Measurements from ENCODE around the gene ANKRD45. TPM values are rescaled to one million over a fixed set of nuclear protein-coding genes. Genes with fewer than 3 reads are reported as not detected.
"Not testable (repeated sequence)": the region's sequence is repeated elsewhere in the genome, so short reads cannot be mapped to it uniquely, and the experiment has no call there.

Gene ANKRD45
- total RNA-seq, 1 donor from 2014 or later, result 0.13 TPM

DNA sequence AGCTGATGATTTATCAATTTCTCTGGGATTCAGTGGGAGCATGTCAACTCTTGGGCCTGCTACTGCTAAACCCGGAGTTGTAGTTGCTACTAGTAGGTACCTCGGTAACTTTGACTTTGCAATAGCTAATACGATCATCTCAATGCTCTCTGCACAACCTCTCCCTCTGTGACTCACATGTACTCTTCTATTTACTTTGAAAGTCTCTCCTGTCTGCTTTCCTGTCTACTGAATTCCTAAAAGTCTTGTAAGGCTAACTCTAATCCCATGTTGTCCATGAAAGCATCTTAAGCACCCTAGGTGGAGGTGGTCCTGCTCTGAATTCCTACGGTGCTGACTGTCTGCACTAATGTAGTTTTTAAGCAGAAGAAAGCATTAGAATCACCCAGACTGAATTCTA lies 96.1 kb downstream of the ANKRD45 start:
- DNase-seq (ENCODE audit: low read depth), result no peak

DNA sequence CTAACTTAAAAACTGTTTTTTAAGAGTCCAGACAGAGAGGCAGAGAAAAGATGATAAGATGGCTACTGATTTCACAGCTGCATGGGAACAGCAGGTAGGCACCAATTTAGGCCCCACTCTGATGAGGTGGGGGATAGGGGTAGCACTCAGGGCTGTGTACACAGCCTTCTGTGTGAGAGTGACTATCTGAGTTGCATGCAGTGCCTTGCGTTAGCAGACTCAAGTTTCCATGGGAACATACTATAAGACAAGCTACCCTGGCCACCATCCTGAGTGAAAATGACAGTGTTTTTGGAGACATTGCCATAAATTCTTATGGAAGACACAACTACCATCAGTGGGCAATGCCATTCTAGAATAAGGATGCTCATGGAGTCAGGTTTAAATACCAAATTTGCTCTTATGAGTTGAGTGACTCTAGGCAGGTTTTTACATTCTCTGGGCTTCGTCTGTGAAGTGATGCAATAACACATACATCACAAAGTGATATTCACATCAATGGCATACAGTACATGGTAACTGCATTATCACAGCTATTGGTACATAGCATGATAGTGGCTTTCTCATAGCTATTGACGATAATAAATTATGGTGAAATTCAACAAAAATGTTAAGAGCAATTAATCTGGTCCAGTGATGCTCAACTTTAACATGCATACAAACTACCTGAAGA lies 97.3 kb downstream of the ANKRD45 start:
- DNase-seq (ENCODE audit: low read depth), result no peak

DNA sequence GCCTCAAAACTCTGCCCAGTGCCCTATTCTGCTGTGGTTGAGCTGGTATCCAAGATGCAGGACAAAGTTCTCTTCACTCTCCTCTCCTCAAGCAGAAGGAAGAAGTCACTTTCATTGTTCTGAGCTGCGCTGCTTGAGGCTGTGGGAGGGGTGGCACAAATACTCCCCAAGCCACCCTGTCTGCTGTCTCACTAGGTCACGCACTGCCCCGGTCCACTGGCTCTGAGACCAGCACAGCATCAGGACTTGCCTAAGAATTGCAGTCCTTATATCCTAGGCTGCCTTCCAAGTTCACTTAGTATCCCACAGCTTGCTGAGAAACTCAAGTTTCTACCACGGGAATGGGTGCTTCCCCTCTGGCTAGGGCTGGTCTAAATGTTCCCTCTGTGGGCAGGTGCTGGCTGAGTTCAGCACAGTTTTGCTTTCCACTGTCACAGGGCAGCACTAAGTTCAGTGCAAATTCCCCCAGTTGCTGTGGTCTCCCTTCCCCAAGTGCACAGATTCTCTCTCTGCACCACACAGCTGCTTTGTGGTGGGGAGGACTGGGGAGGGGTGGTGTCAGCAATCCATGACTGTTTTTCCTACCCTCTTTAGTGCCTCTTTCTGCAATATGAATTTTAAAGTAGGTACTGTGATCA lies 99.2 kb downstream of the ANKRD45 start:
- peak; percentile 89 for DNase-seq (ENCODE audit: low read depth)

DNA sequence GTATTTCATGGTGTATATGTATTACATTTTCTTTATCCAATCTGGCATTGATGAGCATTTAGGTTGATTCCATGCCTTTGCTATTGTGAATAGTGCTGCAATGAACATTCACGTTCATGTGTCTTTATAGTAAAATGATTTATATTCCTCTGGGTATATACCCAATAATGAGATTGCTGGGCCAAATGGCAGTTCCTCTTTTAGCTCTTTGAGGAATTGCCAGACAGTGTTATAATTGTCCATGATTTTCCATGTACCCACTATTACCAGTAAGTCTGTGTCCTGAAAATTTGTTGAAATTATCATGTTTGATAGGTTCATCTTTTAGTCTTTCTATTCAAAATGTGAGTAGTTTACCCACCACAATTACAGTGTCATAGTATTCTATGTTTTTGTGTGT lies 101.2 kb downstream of the ANKRD45 start:
- no peak for DNase-seq (ENCODE audit: low read depth)

DNA sequence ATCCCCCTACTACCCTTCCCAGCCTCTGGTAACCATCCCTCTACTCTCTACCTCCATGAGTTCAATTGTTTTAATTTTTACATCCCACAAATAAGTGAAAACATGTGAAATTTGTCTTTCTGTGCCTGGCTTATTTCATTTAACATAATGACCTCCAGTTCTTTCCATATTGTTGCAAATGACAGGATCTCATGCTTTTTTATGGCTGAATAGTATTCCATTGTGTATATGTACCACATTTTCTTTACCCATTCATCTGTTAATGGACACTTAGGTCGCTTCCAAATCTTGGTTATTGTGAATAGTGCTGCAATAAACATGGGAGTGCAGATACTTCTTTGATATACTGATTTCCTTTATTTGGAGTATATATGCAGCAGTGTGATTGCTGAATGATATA lies 105.8 kb downstream of the ANKRD45 start:
- not testable (repeated sequence) for DNase-seq (ENCODE audit: low read depth)

DNA sequence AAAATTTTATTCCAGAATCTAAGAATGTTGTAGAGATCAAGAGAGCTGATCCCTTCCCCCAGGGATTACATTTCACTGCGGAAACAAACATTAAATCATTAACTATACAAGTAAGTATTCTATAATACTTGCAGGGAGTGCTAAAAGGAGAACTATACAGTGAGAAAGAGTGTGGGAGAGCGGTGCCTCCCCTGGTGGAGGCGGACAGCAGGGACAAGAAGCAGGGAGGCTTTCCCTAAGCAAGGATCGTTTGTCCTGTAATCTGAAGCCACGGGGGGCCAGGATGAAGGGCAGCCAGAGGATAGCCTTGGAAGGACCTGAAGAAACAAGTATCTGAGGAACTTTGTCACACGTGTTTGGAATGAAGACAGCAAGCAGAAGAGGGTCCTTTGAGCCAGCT lies 106.8 kb downstream of the ANKRD45 start:
- no peak for DNase-seq (ENCODE audit: low read depth)

DNA sequence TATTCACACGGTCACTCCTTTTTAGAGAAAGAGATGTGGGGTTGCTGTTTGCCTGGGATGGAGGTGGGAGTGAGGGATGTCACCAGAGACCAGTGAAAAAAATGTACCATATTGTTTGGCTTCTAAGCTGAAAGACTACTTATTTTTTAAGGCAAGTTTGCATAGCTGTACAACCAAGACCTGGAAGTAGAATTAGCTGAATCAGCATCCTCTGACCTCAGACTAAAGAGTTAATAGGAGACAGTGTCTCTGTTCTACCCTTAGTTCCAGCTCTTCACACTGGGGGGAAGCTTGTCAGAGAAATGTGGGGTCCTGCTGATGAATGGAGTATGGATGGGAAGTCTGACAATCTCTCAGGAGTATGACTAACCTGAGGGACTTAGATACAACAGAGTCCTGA lies 108.4 kb downstream of the ANKRD45 start:
- no peak for DNase-seq (ENCODE audit: low read depth)

DNA sequence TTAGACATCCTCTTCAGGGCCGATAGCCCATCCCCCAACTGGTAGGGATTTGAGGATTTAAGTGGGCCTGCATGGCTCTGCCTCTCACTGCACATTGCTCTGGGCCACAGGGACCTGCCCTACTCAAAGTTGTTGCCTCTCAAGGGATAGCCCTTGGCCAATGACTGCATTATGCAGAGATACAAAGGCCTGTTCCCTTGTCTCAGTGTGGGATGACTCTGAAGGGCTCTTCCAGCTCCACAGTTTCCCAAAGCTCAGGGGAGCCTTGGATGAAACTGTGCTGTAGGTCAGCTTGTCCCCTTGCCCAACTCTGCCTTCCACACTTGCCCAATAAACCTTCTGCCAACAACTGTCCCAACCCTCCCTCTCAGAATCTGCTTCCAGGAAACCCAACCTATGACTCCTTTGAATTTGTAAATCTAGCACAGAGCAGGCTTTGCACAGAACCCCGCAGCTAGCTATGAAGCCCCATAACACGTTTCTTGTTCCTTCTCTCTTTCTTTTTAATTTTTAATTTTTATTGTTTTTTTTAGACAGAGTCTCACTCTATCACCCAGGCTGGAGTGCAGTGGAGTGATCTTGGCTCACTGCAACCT lies 109.3 kb downstream of the ANKRD45 start:
- DNase-seq (ENCODE audit: low read depth), result no peak

Other genes starting within 250 kb of the ANKRD45 start
- gene PRDX6, start 192.5 kb downstream of the ANKRD45 start, total RNA-seq, result 409 and 601 TPM in 2 replicates
- 0.03 TPM in 1 of 2 replicates, not detected in the other for gene SLC9C2, start 66.8 kb downstream of the ANKRD45 start, total RNA-seq
- gene TEX50, start 34.5 kb downstream of the ANKRD45 start, total RNA-seq, result not detected in 2 replicates
- gene KLHL20, start 45.1 kb upstream of the ANKRD45 start, total RNA-seq, result 30.4 and 47.8 TPM in 2 replicates
- 12.4 and 14.9 TPM in 2 replicates for gene DARS2, start 154.8 kb upstream of the ANKRD45 start, total RNA-seq
- 7.9 and 10.9 TPM in 2 replicates for gene CENPL, start 155.0 kb upstream of the ANKRD45 start, total RNA-seq
- 275 and 402 TPM in 2 replicates for gene GAS5, start 198.1 kb upstream of the ANKRD45 start, total RNA-seq
- 10.9 and 11.7 TPM in 2 replicates for gene ZBTB37, start 198.5 kb upstream of the ANKRD45 start, total RNA-seq
- not detected in 2 replicates for gene SERPINC1, start 247.5 kb upstream of the ANKRD45 start, total RNA-seq